ENCODE measurements around the gene SCYL2. TPM values are rescaled to one million over a fixed set of nuclear protein-coding genes. Genes with fewer than 3 reads are reported as not detected.

SCYL2 gene
- total and polyA plus RNA-seq, 2 of the 13 experiments (the other 11 are each of a cell fraction or from before 2014, with no cell fraction given) = 11.4 to 28.8 TPM

- no peak for FAIRE-seq
- no peak for DNase-seq (ENCODE audit: low spot score)
- ATAC-seq = no peak
- no peaks in the 10 kb centered on the region for H3K27me3 ChIP-seq (ENCODE audit: control insufficient read depth in 1 of 2, insufficient read depth in 2 of 2, low read length in 2 of 2)
- no peak overlapping the region for H3K9ac ChIP-seq (ENCODE audit: insufficient read depth, low read depth, low read length)
- no TSS peak for BruUV-seq (replicated peaks)
- no peaks in the 10 kb centered on the region for H3K4me1 ChIP-seq (ENCODE audit: insufficient read depth, low read length)
- no peak overlapping the region for H3K4me3 ChIP-seq (replicated peaks in 1 of 3; ENCODE audit: insufficient read depth in 1 of 3, low read depth in 2 of 3, low read length in 3 of 3)
- H3K36me3 ChIP-seq (replicated peaks in 1 of 2; ENCODE audit: control insufficient read depth in 1 of 2, insufficient read depth in 2 of 2, low read length in 2 of 2) = peaks cover 0 to 27% of the 10 kb centered on the region in 2 experiments; a peak in 2 of 5 replicates
- ChIA-PET POLR2A (no interaction called here), CTCF (ENCODE audit: low intra/inter-chr PET ratio, low total read pairs) (no interaction called here)
- WGBS (ENCODE audit: low lambda C conversion rate) = 98% methylated on average over 1 of the region's 1 CpG
- no peak overlapping the region for H3K27ac ChIP-seq (ENCODE audit: extremely low read length, insufficient read depth, low read length)
- no peaks in the 10 kb centered on the region for H3K9me3 ChIP-seq (ENCODE audit: low read length)
- in situ Hi-C loops (cut with HindIII; ENCODE audit: extremely low pct_ligation_motif_present, low pct_unique_long_range_greater_than_20kb) (no loop called here), intact Hi-C loops (cut with micrococcal nuclease; ENCODE audit: unreplicated experiment) (no loop called here)
- H3K79me2 ChIP-seq (ENCODE audit: insufficient read depth, low read length) = no peaks in the 10 kb centered on the region
- no peak overlapping the region for H2AFZ ChIP-seq (ENCODE audit: low read length)
- no peaks in the 10 kb centered on the region for H4K20me1 ChIP-seq (ENCODE audit: insufficient read depth, low read length)
- no peak overlapping the region for H3K4me2 ChIP-seq (ENCODE audit: low read depth, low read length)
- TF ChIP-seq ZSCAN30 (CRISPR knock-in tag; IDR thresholded peaks at IDR 0.05) (no peak), CEBPB (IDR thresholded peaks at IDR 0.05; ENCODE audit: borderline replicate concordance, low read depth, low read length) (no peak), ZXDC (CRISPR knock-in tag; IDR thresholded peaks at IDR 0.05) (no peak), ZNF460 (CRISPR knock-in tag; IDR thresholded peaks at IDR 0.05; ENCODE audit: borderline replicate concordance) (no peak), IRF2 (CRISPR knock-in tag; IDR thresholded peaks at IDR 0.05) (no peak), ZNF576 (CRISPR knock-in tag; IDR thresholded peaks at IDR 0.05) (no peak), ZNF672 (CRISPR knock-in tag; IDR thresholded peaks at IDR 0.05) (no peak), CC2D1A (CRISPR knock-in tag; IDR thresholded peaks at IDR 0.05) (no peak)
- TF ChIP-seq, protein P1, sequence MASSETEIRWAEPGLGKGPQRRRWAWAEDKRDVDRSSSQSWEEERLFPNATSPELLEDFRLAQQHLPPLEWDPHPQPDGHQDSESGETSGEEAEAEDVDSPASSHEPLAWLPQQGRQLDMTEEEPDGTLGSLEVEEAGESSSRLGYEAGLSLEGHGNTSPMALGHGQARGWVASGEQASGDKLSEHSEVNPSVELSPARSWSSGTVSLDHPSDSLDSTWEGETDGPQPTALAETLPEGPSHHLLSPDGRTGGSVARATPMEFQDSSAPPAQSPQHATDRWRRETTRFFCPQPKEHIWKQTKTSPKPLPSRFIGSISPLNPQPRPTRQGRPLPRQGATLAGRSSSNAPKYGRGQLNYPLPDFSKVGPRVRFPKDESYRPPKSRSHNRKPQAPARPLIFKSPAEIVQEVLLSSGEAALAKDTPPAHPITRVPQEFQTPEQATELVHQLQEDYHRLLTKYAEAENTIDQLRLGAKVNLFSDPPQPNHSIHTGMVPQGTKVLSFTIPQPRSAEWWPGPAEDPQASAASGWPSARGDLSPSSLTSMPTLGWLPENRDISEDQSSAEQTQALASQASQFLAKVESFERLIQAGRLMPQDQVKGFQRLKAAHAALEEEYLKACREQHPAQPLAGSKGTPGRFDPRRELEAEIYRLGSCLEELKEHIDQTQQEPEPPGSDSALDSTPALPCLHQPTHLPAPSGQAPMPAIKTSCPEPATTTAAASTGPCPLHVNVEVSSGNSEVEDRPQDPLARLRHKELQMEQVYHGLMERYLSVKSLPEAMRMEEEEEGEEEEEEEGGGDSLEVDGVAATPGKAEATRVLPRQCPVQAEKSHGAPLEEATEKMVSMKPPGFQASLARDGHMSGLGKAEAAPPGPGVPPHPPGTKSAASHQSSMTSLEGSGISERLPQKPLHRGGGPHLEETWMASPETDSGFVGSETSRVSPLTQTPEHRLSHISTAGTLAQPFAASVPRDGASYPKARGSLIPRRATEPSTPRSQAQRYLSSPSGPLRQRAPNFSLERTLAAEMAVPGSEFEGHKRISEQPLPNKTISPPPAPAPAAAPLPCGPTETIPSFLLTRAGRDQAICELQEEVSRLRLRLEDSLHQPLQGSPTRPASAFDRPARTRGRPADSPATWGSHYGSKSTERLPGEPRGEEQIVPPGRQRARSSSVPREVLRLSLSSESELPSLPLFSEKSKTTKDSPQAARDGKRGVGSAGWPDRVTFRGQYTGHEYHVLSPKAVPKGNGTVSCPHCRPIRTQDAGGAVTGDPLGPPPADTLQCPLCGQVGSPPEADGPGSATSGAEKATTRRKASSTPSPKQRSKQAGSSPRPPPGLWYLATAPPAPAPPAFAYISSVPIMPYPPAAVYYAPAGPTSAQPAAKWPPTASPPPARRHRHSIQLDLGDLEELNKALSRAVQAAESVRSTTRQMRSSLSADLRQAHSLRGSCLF (CRISPR knock-in tag; IDR thresholded peaks at IDR 0.05; ENCODE audit: borderline replicate concordance) = no peak
- TF ChIP-seq, protein P2, sequence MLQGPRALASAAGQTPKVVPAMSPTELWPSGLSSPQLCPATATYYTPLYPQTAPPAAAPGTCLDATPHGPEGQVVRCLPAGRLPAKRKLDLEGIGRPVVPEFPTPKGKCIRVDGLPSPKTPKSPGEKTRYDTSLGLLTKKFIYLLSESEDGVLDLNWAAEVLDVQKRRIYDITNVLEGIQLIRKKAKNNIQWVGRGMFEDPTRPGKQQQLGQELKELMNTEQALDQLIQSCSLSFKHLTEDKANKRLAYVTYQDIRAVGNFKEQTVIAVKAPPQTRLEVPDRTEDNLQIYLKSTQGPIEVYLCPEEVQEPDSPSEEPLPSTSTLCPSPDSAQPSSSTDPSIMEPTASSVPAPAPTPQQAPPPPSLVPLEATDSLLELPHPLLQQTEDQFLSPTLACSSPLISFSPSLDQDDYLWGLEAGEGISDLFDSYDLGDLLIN (CRISPR knock-in tag; IDR thresholded peaks at IDR 0.05; ENCODE audit: borderline replicate concordance) = no peak
These were observed 44.3 kb downstream of the SCYL2 start for GRCh38 chr12:100311317-100311716.

Data from HepG2 (cell line).